ENCODE results near the gene PYY. TPM values are rescaled to one million over a fixed set of nuclear protein-coding genes. Genes with fewer than 3 reads are reported as not detected.

Gene PYY
- total RNA-seq: not detected

DNA sequence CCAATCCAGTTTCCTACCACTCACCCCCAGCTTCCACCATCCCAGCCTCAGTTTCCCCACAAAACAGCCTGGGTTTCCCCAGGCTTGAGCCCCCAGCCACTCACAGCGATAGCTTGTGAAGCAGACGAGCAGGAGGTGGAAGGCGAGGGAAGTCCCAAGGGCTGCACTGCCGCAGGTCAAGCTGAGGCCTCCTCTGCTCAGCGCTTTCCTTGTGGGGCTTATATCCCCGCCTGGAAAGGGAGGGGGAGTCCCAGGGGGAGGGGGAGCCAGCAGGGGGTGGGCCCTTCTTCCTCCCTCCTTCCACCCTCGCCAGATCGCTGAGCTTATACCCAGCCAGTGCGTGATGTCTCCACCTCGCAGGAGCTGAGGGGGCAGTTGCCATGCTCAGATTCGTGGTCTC lies at the start of gene PYY:
TSS of gene PYY (minus strand) at position 195 of the 400 bp plus-strand sequence. CDS start 457 bp downstream, outside the sequence.

DNA sequence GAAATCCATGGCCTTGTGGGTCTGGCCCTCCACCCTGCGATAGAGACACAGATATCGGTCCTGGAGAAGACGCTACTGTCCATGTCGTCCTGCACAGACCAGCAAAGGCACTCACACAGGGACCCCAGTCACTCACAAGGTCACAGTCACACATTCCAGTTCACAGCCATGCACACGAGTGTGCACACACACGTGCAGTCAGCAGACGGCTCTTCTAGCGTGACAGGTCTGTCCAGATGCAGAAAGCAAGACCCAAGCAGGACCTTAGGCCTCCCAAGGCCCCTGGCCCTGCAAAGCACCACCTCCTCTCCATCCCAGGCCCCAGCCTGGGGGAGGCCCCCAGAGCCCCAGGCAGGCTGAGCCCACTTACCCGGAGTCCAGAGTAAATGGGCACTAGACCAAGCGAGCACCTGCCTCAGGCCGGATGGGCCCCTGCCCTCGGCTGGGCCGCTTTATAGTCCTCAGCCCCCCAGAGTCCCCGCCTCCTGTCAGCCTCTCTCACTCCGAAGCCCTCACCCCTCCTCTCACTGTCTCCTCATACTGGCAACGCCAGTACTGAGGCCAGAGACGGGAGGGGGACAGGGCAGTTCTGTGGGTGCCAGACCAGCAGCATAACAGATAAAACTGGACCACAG lies 11.6 kb downstream of the PYY start, which contains the start of gene PPY:
TSS of gene PPY (minus strand) at position 426 of the 635 bp plus-strand sequence. CDS start 822 bp downstream, outside the sequence.

DNA sequence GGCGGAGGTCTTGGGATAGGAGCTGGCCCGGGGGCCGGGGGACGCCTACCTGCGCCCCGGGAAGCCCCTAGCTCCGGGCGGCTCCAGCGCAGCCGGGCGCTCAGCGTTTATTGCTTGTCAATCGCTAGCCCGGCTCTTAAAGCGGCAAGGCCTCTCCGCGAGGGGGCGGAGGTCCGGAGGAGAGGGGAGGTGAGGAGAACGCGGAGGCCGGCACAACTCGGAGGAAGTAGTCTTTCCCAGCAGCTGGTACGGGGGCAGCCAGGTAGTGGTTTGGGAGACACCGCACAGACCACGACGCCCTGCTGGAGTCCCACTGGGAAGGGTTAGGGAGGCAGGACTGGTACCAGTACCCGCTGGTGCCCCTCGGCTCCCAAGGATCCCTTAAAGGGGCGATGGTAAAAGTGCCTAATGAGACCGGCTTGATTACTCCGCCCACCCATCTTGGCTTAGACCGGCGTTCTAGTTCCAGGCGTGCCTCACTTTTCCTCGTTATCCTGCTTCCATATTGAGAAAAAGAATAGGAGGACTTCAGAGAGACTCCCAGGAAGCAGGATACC lies 46.2 kb downstream of the PYY start, which contains the start of gene MPP2:
TSS of gene MPP2 (minus strand) at position 112 of the 557 bp plus-strand sequence. CDS start 3,076 bp downstream, outside the sequence.

Other genes starting within 250 kb of the PYY start
- gene SOST, start 195.1 kb downstream of the PYY start, total RNA-seq: not detected
- gene DUSP3, start 175.0 kb downstream of the PYY start, total RNA-seq: 1 to 10 TPM; 9.7 TPM
- gene CFAP97D1, start 173.5 kb downstream of the PYY start, total RNA-seq: not detected
- not detected for gene MPP3, start 120.8 kb downstream of the PYY start, total RNA-seq
- not detected for gene CD300LG, start 106.8 kb downstream of the PYY start, total RNA-seq
- gene MPP2, start 46.4 kb downstream of the PYY start, total RNA-seq: 1 to 10 TPM; 1.1 to 1.4 TPM
- not detected for gene PPY, start 11.5 kb downstream of the PYY start, total RNA-seq
- gene NAGS, start 50.7 kb upstream of the PYY start, total RNA-seq: 1 to 10 TPM; 1.4 to 1.5 TPM
- gene TMEM101, start 61.0 kb upstream of the PYY start, total RNA-seq: 10 to 100 TPM; 29.2 to 30.9 TPM
- 10 to 100 TPM; 51.4 to 53.2 TPM for gene LSM12, start 112.7 kb upstream of the PYY start, total RNA-seq
- 10 to 100 TPM; 17.9 to 18.1 TPM for gene G6PC3, start 116.8 kb upstream of the PYY start, total RNA-seq
- gene HDAC5, start 169.7 kb upstream of the PYY start, total RNA-seq: 10 to 100 TPM; 49.0 to 51.0 TPM
- 10 to 100 TPM; 11.2 to 11.9 TPM for gene HROB, start 188.0 kb upstream of the PYY start, total RNA-seq
- under 1 TPM in 1 of 2 experiments, not detected in 1; 0.23 TPM for gene ASB16, start 216.8 kb upstream of the PYY start, total RNA-seq
- 10 to 100 TPM; 31.5 to 35.2 TPM for gene TMUB2, start 233.0 kb upstream of the PYY start, total RNA-seq
- 100 to 1,000 TPM; 108 to 113 TPM for gene ATXN7L3, start 245.9 kb upstream of the PYY start, total RNA-seq